Fibroblast of gingiva (primary cell): ENCODE measurements around the gene PPP4R3A.
"Not testable (repeated sequence)": the region's sequence is repeated elsewhere in the genome, so short reads cannot be mapped to it uniquely, and the experiment has no call there.

Source experiments
- DNase-seq: peaks from one replicate; pipeline ENCODE4 v3.0.0-alpha.2; 2011; ENCODE audit warnings: low read depth

PPP4R3A gene

DNA sequence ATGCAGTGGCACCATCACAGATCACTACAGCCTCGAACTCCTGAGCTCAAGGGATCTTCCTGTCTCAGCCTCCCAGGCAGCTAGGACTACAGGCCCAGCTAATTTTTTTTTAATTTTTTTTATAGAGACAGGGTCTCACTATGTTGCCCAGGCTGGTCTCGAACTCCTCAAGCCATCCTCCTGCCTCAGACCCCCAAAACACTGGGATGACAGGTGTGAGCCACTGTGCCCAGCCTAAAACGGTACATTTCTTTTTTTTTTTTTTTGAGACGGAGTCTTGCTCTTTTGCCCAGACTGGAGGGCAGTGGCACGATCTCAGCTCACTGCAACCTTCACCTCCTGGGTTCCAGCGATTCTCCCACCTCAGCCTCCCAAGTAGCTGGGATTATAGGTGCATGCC lies 100.9 kb downstream of the PPP4R3A start:
- not testable (repeated sequence) for DNase-seq
